Small intestine (tissue), 7 donors: ENCODE results near the gene EHD3. TPM values are rescaled to one million over a fixed set of nuclear protein-coding genes. Genes with fewer than 3 reads are reported as not detected.
A peak's percentile ranks its signal among the peaks of the same experiment; 100 is the strongest.

Experiments
- DNase-seq, 2 donors: peaks; one replicate each; pipeline versions ENCODE4 v3.0.0 to v3.0.0-alpha.2; 2013
- FAIRE-seq: peaks from 2 replicates; lab custom pipeline; 2012; peaks lifted over from hg19 to GRCh38; lab: Jason Lieb, UNC
- H3K27ac ChIP-seq, 3 donors: one replicate each; pipeline ENCODE4 v1.5.1; 2013; ENCODE audit warnings: low read length in 2 of 3, mild to moderate bottlenecking in 2 of 3, control low read depth in 1 of 3, inconsistent platforms in 1 of 3, low read depth in 1 of 3, moderate library complexity in 1 of 3
- H3K27me3 ChIP-seq, 3 donors: one replicate each; pipeline ENCODE4 v1.6.1; 2013; ENCODE audit warnings: low read length in 3 of 3, inconsistent platforms in 1 of 3; ENCODE audit not compliant: control insufficient read depth in 3 of 3, insufficient read depth in 3 of 3
- H3K36me3 ChIP-seq, 3 donors: one replicate each; pipeline ENCODE4 v1.6.1; 2013; ENCODE audit warnings: low read length in 3 of 3, inconsistent platforms in 1 of 3, low read depth in 1 of 3, mild to moderate bottlenecking in 1 of 3, moderate library complexity in 1 of 3; ENCODE audit not compliant: control insufficient read depth in 3 of 3, insufficient read depth in 2 of 3
- H3K4me1 ChIP-seq, 3 donors: one replicate each; pipeline ENCODE4 v1.6.1; 2013; ENCODE audit warnings: low read length in 2 of 3, inconsistent platforms in 1 of 3, low read depth in 1 of 3, mild to moderate bottlenecking in 1 of 3, moderate library complexity in 1 of 3; ENCODE audit not compliant: control insufficient read depth in 3 of 3, insufficient read depth in 2 of 3
- H3K4me3 ChIP-seq, 3 donors: one replicate each; pipeline ENCODE4 v1.5.1; 2013; ENCODE audit warnings: low read length in 3 of 3, control low read depth in 1 of 3, inconsistent platforms in 1 of 3, low read depth in 1 of 3, mild to moderate bottlenecking in 1 of 3, moderate library complexity in 1 of 3
- H3K9me3 ChIP-seq, 2 donors: one replicate each; pipeline ENCODE4 v1.6.1; 2013; ENCODE audit warnings: low read depth in 1 of 2, low read length in 1 of 2; ENCODE audit not compliant: control insufficient read depth in 2 of 2, insufficient read depth in 1 of 2
- WGBS, 3 donors: extraction: QIAGEN DNeasy Blood & Tissue Kit; methylation state at CpG; one replicate each; pipeline ENCODE4 v1.1.7; 2013; 5-methylcytosine and 5-hydroxymethylcytosine counted together
- polyA plus RNA-seq, 4 donors: library from polyadenylated mRNA; stranded (reverse) in 3 of 4; unstranded in 1 of 4; fragments of 200-250 nt in 3 of 4; fragments of 120-200 nt in 1 of 4; gene quantifications; one replicate each; pipeline versions ENCODE4 v1.2.1 to v1.2.3, GENCODE V29; 2013
- donor health status: healthy with polysubstance abuse.
- donor health status: control.
- donor health status: control.
- donor health status: Bipolar disorder and iron deficiency.
- donor health status: healthy.

The EHD3 gene
- polyA plus RNA-seq, 4 donors, result 0.22 to 2.7 (median 1.9) TPM

DNA sequence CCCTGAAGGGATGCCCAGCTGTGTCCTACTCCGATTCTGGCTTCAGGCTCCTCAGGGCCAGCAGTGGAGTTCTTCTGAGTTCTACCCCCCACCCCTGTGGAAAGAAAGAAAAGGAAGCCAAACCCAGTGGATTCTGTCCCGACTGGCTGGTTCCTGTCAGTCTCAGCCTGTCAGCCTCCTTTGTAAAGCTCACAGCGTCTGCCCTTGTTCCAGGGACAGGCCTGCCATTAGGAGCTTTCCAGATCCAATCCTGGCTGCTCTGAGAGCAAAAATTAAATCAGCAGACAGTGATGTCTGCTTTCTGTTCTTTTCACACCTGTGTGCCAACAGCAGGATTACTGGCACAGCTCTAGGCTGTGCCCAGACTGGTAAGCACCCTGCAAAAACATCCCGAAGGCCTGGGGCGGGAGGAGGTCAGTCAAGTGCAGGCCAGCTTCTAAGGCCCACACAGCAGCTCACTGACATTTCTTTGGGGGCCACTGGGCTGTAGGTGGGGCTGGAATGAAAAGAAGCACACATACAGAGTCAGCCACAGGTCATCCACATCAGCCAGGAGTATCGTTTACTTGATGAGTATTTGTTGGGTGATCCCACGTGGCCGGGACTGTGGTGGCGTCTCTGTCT is 69.1 kb downstream of the EHD3 start:
- no peak overlapping the region for H3K27ac ChIP-seq
- H3K4me3 ChIP-seq, result no peak overlapping the region
- no peak for FAIRE-seq
- 82 to 86% (median 84%) methylated on average over 9 of the region's 9 CpGs for whole genome bisulfite sequencing, 3 donors
- H3K4me1 ChIP-seq, result no peaks in the 10 kb centered on the region
- H3K27me3 ChIP-seq, result no peaks in the 10 kb centered on the region
- no peaks in the 10 kb centered on the region for H3K36me3 ChIP-seq
- DNase-seq, result no peak
- no peaks in the 10 kb centered on the region for H3K9me3 ChIP-seq

- no peaks in the 10 kb centered on the region for H3K27me3 ChIP-seq
- peaks cover 0 to 2% of the 10 kb centered on the region in 2 donors for H3K9me3 ChIP-seq
- no peak for FAIRE-seq
- H3K36me3 ChIP-seq, result no peaks in the 10 kb centered on the region
- no peak for DNase-seq
- 74 to 86% (median 81%) methylated on average over 2 of the region's 2 CpGs for WGBS, 3 donors
- no peak overlapping the region for H3K27ac ChIP-seq
- no peak overlapping the region for H3K4me3 ChIP-seq
- no peaks in the 10 kb centered on the region for H3K4me1 ChIP-seq
Measured at GRCh38 chr2:31304816-31305215, 70.9 kb downstream of the EHD3 start.

DNA sequence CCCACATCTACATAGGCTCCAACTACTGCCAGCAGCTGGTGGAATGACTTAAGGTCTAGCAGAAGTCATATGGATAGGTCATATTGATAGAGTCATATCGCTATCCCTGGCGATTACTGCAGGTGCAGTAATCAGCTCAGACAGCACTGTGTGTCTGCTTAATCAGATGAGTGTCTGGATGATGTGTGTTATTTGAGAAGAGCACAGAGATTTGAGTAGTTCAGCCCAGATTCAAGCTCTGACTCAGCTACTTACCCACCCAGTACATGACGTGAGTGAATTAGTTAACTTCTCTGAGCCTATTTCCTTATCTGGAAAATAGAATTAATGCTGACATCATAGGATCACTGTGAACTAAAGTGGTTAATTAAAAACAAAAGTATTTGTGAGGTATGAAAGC is 78.9 kb downstream of the EHD3 start:
- no peak for FAIRE-seq
- Histone ChIP-seq H3K4me1 (no peaks in the 10 kb centered on the region), H3K27me3 (no peaks in the 10 kb centered on the region), H3K36me3 (peaks cover 0 to 4% (median 0%) of the 10 kb centered on the region in 3 donors), H3K4me3 (no peak overlapping the region), H3K27ac (no peak overlapping the region), H3K9me3 (peaks cover 0 to 17% of the 10 kb centered on the region in 2 donors)
- 89 to 94% (median 91%) methylated on average over 3 of the region's 3 CpGs for WGBS, 3 donors
- no peak for DNase-seq

GRCh38 chr2:31314761-31315160 is 80.8 kb downstream of the EHD3 start:
- Histone ChIP-seq H3K4me1 (peaks cover 0 to 6% (median 3%) of the 10 kb centered on the region in 3 donors), H3K4me3 (no peak overlapping the region), H3K27ac (no peak overlapping the region), H3K27me3 (no peaks in the 10 kb centered on the region), H3K9me3 (peaks cover 0 to 15% of the 10 kb centered on the region in 2 donors), H3K36me3 (peaks cover 0 to 4% (median 0%) of the 10 kb centered on the region in 3 donors)
- DNase-seq (no peak), FAIRE-seq (no peak)
- WGBS, 3 donors, result 92 to 98% (median 92%) methylated on average over 2 of the region's 2 CpGs

DNA sequence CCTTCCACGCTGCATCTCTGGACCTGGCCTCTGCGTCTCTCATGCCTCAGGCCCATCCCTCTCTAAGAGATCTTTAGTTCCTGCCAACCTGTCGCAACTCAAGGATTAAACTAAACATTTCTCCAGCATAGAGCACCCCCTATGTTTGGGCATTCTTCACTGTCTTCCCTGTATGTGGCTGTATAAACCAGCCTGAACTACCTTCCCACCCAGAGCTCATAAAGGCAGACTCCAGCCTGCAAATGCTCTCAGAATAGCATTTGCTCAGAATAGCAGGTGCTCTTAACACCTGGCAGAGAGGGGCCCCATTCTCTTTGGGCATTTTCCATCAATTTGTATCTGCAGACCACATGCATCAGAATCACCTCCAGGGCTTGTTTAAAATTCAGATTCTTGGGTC is 83.4 kb downstream of the EHD3 start:
- H3K27ac ChIP-seq, result no peak overlapping the region
- H3K36me3 ChIP-seq, result no peaks in the 10 kb centered on the region
- peaks cover 0 to 10% (median 3%) of the 10 kb centered on the region in 3 donors for H3K4me1 ChIP-seq
- no peak overlapping the region for H3K4me3 ChIP-seq
- H3K27me3 ChIP-seq, result no peaks in the 10 kb centered on the region
- WGBS, 3 donors, result 47 to 94% (median 73%) methylated on average over 3 of the region's 3 CpGs
- FAIRE-seq (no peak), DNase-seq (no peak)
- H3K9me3 ChIP-seq, result no peaks in the 10 kb centered on the region

- H3K27me3 ChIP-seq, result no peaks in the 10 kb centered on the region
- no peaks in the 10 kb centered on the region for H3K9me3 ChIP-seq
- H3K27ac ChIP-seq, result peak overlapping the region in 2 of 3 donors; percentile 22 to 74
- WGBS, 3 donors, result 63 to 83% (median 77%) methylated on average over 11 of the region's 11 CpGs
- DNase-seq, result no peak
- H3K36me3 ChIP-seq, result no peaks in the 10 kb centered on the region
- H3K4me1 ChIP-seq, result peaks cover 2 to 12% (median 3%) of the 10 kb centered on the region in 3 donors
- FAIRE-seq, result no peak
- H3K4me3 ChIP-seq, result no peak overlapping the region
Measured at GRCh38 chr2:31318361-31319336, 84.7 kb downstream of the EHD3 start.

Other genes starting within 250 kb of the EHD3 start
- 1 to 10 TPM in 2 of 4 donors, under 1 TPM in 1, not detected in 1; 0.24 to 8.2 (median 2.2) TPM for gene GALNT14, start 95.7 kb upstream of the EHD3 start, polyA plus RNA-seq
- under 1 TPM in 2 of 4 donors, not detected in 2; 0.06 to 0.15 TPM for gene CAPN14, start 16.6 kb upstream of the EHD3 start, polyA plus RNA-seq
- gene XDH, start 180.6 kb downstream of the EHD3 start, polyA plus RNA-seq, result 100 to 1,000 TPM in 1 of 4 donors, 10 to 100 TPM in 3; 29.8 to 115 (median 37.2) TPM